Uterus (tissue), 2 donors: ENCODE results near the gene GPX4.

Experiments
- POLR2A ChIP-seq, 2 donors: fragments of 450-650 bp; IDR thresholded peaks; one replicate each; pipeline ENCODE4 v1.6.1; 2016; ENCODE audit warnings: antibody characterized with exemption in 2 of 2, mild to moderate bottlenecking in 1 of 2, moderate library complexity in 1 of 2
- TF ChIP-seq, protein P1 (sequence below), 4 experiments: fragments of 200-600 bp in 2 of 4; fragments of 450-650 bp in 2 of 4; sonication (generic) in 2 of 4; IDR thresholded peaks; one replicate each; pipeline ENCODE4 v1.5.1; 2016 to 2019; ENCODE audit warnings: antibody characterized with exemption in 4 of 4, mild to moderate bottlenecking in 2 of 4, moderate library complexity in 1 of 4

DNA sequence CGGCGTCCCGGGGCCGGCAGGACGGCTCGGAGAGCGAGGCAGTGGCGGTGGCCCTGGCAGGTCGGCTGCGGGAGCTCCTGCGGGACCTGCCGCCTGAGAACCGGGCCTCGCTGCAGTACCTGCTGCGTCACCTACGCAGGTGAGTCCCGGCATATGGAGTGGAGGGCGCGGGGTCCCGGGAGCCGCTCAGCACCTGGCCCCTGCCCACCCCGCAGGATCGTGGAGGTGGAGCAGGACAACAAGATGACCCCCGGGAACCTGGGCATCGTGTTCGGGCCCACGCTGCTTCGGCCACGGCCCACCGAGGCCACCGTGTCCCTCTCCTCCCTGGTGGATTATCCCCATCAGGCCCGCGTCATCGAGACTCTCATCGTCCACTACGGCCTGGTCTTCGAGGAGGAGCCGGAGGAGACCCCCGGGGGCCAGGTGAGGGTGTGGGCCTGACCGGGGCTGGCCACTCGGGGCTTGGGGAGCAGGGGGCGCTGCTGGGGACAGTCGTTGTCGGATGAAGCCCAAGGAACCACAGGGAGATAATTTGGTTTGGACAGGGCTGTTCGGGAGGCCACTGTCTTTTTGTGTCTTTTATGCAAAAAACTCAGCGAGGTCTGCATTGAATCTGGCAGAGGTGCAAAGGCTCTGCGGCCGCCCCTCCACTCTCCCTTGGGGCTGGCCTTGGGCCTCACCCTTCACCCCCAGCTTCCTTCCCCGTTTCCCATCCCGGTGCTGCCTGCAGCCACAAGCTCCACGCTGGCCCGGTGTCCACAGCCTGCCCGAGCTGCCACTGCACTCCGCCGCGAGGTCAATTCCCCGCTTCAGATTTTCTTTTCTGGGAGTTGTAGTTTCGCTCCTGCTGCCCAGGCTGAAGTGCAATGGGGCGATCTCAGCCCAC, 20.6 kb upstream of the GPX4 start:
- TF ChIP-seq, protein P1, sequence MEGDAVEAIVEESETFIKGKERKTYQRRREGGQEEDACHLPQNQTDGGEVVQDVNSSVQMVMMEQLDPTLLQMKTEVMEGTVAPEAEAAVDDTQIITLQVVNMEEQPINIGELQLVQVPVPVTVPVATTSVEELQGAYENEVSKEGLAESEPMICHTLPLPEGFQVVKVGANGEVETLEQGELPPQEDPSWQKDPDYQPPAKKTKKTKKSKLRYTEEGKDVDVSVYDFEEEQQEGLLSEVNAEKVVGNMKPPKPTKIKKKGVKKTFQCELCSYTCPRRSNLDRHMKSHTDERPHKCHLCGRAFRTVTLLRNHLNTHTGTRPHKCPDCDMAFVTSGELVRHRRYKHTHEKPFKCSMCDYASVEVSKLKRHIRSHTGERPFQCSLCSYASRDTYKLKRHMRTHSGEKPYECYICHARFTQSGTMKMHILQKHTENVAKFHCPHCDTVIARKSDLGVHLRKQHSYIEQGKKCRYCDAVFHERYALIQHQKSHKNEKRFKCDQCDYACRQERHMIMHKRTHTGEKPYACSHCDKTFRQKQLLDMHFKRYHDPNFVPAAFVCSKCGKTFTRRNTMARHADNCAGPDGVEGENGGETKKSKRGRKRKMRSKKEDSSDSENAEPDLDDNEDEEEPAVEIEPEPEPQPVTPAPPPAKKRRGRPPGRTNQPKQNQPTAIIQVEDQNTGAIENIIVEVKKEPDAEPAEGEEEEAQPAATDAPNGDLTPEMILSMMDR (IDR thresholded peaks at IDR 0.05), result no peak
- no peak for TF ChIP-seq POLR2A (IDR thresholded peaks at IDR 0.05)
